ENCODE measurements around the gene AKT1S1. TPM values are rescaled to one million over a fixed set of nuclear protein-coding genes. Genes with fewer than 3 reads are reported as not detected.

AKT1S1 gene
- total and polyA plus RNA-seq, 2 donors = 4.4 to 27.9 TPM

DNA sequence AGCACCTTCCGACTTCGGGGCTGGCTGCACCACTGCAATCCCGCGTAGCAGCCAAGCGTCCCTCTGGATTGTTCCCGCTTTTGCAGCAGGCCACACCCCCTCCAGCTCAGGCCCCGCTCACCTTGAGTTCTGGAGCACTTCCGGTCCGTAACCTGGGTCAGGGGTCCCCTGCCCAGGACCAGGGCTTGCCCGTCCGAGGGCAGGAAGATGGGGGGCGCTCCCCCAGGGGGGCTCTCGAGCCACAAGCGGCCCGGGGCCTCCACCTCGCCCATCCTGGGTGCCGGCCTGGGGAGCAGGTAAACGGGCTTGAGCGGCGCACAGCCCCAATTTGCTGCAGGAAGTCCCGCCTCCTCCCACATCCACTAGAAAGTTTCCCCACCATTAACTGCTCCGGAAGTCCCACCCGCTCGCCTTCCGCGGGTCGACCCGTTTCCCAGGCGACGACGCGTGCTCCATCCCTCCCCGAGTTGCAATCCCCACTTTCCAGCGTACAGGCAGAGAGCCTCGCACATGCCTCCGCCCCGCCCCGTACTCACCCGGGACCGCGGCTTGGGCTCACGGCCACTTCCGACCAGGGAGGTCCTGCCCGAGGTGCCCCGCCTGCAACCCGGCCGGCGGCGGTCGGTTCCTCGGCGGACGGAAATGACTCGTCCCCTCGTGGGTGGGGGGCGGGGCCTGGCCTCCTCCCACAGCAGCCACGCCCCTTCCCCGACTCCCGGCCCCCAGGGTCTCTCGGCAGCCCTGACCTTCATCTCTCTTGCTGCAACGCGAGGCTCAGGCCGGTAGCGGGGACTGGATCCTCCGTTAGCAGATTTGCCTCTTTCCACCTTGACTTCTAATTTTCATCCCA is 10.0 kb downstream of the AKT1S1 start, which contains the start of gene PNKP:
Gene PNKP, minus strand, starts transcription at position 644 of the 850 bp plus-strand sequence. Its CDS starts 372 bp downstream, at position 272.
- Histone ChIP-seq H3K9me3 (ENCODE audit: control insufficient read depth in 2 of 2, insufficient read depth in 1 of 2, low read length in 1 of 2) (peaks cover 0 to 4% of the 10 kb centered on the region in 2 donors), H3K4me1 (ENCODE audit: control insufficient read depth in 2 of 2, insufficient read depth in 2 of 2, low read length in 2 of 2) (peaks cover 31 to 55% of the 10 kb centered on the region in 2 donors), H3K4me3 (ENCODE audit: low read length in 2 of 2) (peak within 1 kb of the TSS; percentile 79 to 96), H3K27me3 (ENCODE audit: control insufficient read depth in 2 of 2, insufficient read depth in 1 of 2, low read length in 1 of 2) (no peaks in the 10 kb centered on the region), H3K36me3 (ENCODE audit: control insufficient read depth in 2 of 2, insufficient read depth in 2 of 2, low read length in 1 of 2) (peaks cover 33 to 35% of the 10 kb centered on the region in 2 donors), H3K27ac (ENCODE audit: low read depth in 1 of 2, low read length in 1 of 2) (peak within 1 kb of the TSS; percentile 93 to 97)
- peak; percentile 83 to 96 (median 87) for DNase-seq (ENCODE audit: low read depth in 6 of 9, low spot score in 9 of 9)
- WGBS = under 1% methylated on average over 65 of the region's 65 CpGs

DNA sequence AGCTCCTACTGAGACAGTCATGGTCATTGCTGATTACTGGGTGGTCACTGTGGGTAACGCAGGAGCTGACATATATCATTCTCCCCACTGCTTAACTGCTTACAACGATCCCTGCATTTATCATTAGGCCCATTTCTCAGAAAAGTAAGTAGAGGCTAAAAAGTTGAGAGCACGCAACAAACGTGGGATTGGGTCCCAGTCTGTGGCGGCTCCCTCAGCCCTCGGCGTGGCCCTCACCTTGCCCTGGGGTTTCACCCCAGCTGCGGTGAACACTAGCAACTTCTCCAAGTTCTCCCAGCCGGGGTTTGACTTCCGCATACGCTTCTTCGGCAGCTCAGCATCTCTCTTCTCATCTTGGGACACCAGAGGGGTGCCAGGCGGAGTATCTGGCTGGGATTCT is 12.3 kb downstream of the AKT1S1 start:
- H3K27me3 ChIP-seq (ENCODE audit: control insufficient read depth in 2 of 2, insufficient read depth in 1 of 2, low read length in 1 of 2) = no peaks in the 10 kb centered on the region
- peaks cover 24 to 40% of the 10 kb centered on the region in 2 donors for H3K4me1 ChIP-seq (ENCODE audit: control insufficient read depth in 2 of 2, insufficient read depth in 2 of 2, low read length in 2 of 2)
- H3K27ac ChIP-seq (ENCODE audit: low read depth in 1 of 2, low read length in 1 of 2) = no peak overlapping the region
- peaks cover 48 to 53% of the 10 kb centered on the region in 2 donors for H3K36me3 ChIP-seq (ENCODE audit: control insufficient read depth in 2 of 2, insufficient read depth in 2 of 2, low read length in 1 of 2)
- 98% methylated on average over 13 of the region's 13 CpGs for WGBS
- peaks cover 0 to 4% of the 10 kb centered on the region in 2 donors for H3K9me3 ChIP-seq (ENCODE audit: control insufficient read depth in 2 of 2, insufficient read depth in 1 of 2, low read length in 1 of 2)
- no peak for DNase-seq (ENCODE audit: low read depth in 6 of 9, low spot score in 9 of 9)
- H3K4me3 ChIP-seq (ENCODE audit: low read length in 2 of 2) = no peak overlapping the region

- peaks cover 20 to 36% of the 10 kb centered on the region in 2 donors for H3K4me1 ChIP-seq (ENCODE audit: control insufficient read depth in 2 of 2, insufficient read depth in 2 of 2, low read length in 2 of 2)
- no peak for DNase-seq (ENCODE audit: low read depth in 6 of 9, low spot score in 9 of 9)
- H3K36me3 ChIP-seq (ENCODE audit: control insufficient read depth in 2 of 2, insufficient read depth in 2 of 2, low read length in 1 of 2) = peaks cover 54 to 62% of the 10 kb centered on the region in 2 donors
- no peaks in the 10 kb centered on the region for H3K27me3 ChIP-seq (ENCODE audit: control insufficient read depth in 2 of 2, insufficient read depth in 1 of 2, low read length in 1 of 2)
- 99% methylated on average over 17 of the region's 17 CpGs for WGBS
- peaks cover 0 to 4% of the 10 kb centered on the region in 2 donors for H3K9me3 ChIP-seq (ENCODE audit: control insufficient read depth in 2 of 2, insufficient read depth in 1 of 2, low read length in 1 of 2)
- H3K27ac ChIP-seq (ENCODE audit: low read depth in 1 of 2, low read length in 1 of 2) = no peak overlapping the region
- H3K4me3 ChIP-seq (ENCODE audit: low read length in 2 of 2) = no peak overlapping the region
These were observed 13.2 kb downstream of the AKT1S1 start for GRCh38 chr19:49863935-49864320.

DNA sequence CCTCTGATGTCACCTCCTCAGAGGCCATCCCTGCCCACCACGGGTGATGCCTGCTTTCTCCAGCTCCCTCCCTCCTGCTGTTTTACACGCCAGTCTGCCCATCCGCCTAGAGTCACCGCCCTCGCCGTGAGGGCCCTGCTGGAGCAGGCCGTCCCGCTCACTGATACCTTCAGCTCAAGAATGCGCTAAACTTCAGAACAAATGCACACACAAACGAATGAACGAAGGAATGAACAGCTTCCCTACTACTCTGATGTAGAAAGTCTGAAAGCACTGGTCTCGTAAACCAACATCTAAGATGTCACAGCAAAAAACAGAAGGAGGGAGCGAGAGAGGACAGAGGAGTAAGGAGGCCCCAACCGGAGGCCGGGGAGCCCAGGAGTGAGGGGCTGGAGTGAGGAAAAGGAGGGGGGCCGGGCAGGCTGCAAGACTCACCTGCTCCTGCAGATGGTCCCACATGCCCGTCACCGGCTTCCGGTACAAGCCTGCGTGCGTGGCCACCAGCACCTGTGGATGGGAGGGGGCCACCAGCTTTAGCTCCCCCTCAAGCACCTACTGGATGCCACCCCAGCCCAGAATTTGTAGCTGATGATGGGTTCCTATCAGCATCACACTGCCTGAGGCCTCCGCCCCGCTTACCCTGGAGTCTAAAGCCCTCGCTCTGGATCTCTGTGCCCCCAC is 13.8 kb downstream of the AKT1S1 start:
- DNase-seq (ENCODE audit: low read depth in 6 of 9, low spot score in 9 of 9) = no peak
- Histone ChIP-seq H3K4me3 (ENCODE audit: low read length in 2 of 2) (no peak overlapping the region), H3K4me1 (ENCODE audit: control insufficient read depth in 2 of 2, insufficient read depth in 2 of 2, low read length in 2 of 2) (peaks cover 16 to 32% of the 10 kb centered on the region in 2 donors)

GRCh38 chr19:49862391-49863253 is 14.5 kb downstream of the AKT1S1 start:
- 94% methylated on average over 49 of the region's 49 CpGs for WGBS
- Histone ChIP-seq H3K27ac (ENCODE audit: low read depth in 1 of 2, low read length in 1 of 2) (no peak overlapping the region), H3K27me3 (ENCODE audit: control insufficient read depth in 2 of 2, insufficient read depth in 1 of 2, low read length in 1 of 2) (no peaks in the 10 kb centered on the region), H3K36me3 (ENCODE audit: control insufficient read depth in 2 of 2, insufficient read depth in 2 of 2, low read length in 1 of 2) (peaks cover 66 to 75% of the 10 kb centered on the region in 2 donors), H3K9me3 (ENCODE audit: control insufficient read depth in 2 of 2, insufficient read depth in 1 of 2, low read length in 1 of 2) (no peaks in the 10 kb centered on the region), H3K4me1 (ENCODE audit: control insufficient read depth in 2 of 2, insufficient read depth in 2 of 2, low read length in 2 of 2) (peaks cover 16 to 32% of the 10 kb centered on the region in 2 donors), H3K4me3 (ENCODE audit: low read length in 2 of 2) (no peak overlapping the region)
- no peak for DNase-seq (ENCODE audit: low read depth in 6 of 9, low spot score in 9 of 9)

More for the DNA sequence above, 13.8 kb downstream of the AKT1S1 start:
- H3K9me3 ChIP-seq (ENCODE audit: control insufficient read depth in 2 of 2, insufficient read depth in 1 of 2, low read length in 1 of 2) = peaks cover 0 to 4% of the 10 kb centered on the region in 2 donors
- peaks cover 60 to 68% of the 10 kb centered on the region in 2 donors for H3K36me3 ChIP-seq (ENCODE audit: control insufficient read depth in 2 of 2, insufficient read depth in 2 of 2, low read length in 1 of 2)
- no peaks in the 10 kb centered on the region for H3K27me3 ChIP-seq (ENCODE audit: control insufficient read depth in 2 of 2, insufficient read depth in 1 of 2, low read length in 1 of 2)
- no peak overlapping the region for H3K27ac ChIP-seq (ENCODE audit: low read depth in 1 of 2, low read length in 1 of 2)
- WGBS = 97% methylated on average over 24 of the region's 24 CpGs

- DNase-seq (ENCODE audit: low read depth in 6 of 9, low spot score in 9 of 9) = no peak
- H3K36me3 ChIP-seq (ENCODE audit: control insufficient read depth in 2 of 2, insufficient read depth in 2 of 2, low read length in 1 of 2) = peaks cover 75 to 84% of the 10 kb centered on the region in 2 donors
- no peaks in the 10 kb centered on the region for H3K9me3 ChIP-seq (ENCODE audit: control insufficient read depth in 2 of 2, insufficient read depth in 1 of 2, low read length in 1 of 2)
- no peak overlapping the region for H3K4me3 ChIP-seq (ENCODE audit: low read length in 2 of 2)
- peaks cover 16 to 32% of the 10 kb centered on the region in 2 donors for H3K4me1 ChIP-seq (ENCODE audit: control insufficient read depth in 2 of 2, insufficient read depth in 2 of 2, low read length in 2 of 2)
- H3K27ac ChIP-seq (ENCODE audit: low read depth in 1 of 2, low read length in 1 of 2) = no peak overlapping the region
- WGBS = 94% methylated on average over 60 of the region's 60 CpGs
- H3K27me3 ChIP-seq (ENCODE audit: control insufficient read depth in 2 of 2, insufficient read depth in 1 of 2, low read length in 1 of 2) = no peaks in the 10 kb centered on the region
These were observed 15.4 kb downstream of the AKT1S1 start for GRCh38 chr19:49861541-49862378.

- WGBS = 90% methylated on average over 13 of the region's 13 CpGs
- Histone ChIP-seq H3K27ac (ENCODE audit: low read depth in 1 of 2, low read length in 1 of 2) (no peak overlapping the region), H3K36me3 (ENCODE audit: control insufficient read depth in 2 of 2, insufficient read depth in 2 of 2, low read length in 1 of 2) (peaks cover 80 to 90% of the 10 kb centered on the region in 2 donors), H3K9me3 (ENCODE audit: control insufficient read depth in 2 of 2, insufficient read depth in 1 of 2, low read length in 1 of 2) (no peaks in the 10 kb centered on the region), H3K27me3 (ENCODE audit: control insufficient read depth in 2 of 2, insufficient read depth in 1 of 2, low read length in 1 of 2) (no peaks in the 10 kb centered on the region), H3K4me3 (ENCODE audit: low read length in 2 of 2) (no peak overlapping the region), H3K4me1 (ENCODE audit: control insufficient read depth in 2 of 2, insufficient read depth in 2 of 2, low read length in 2 of 2) (peaks cover 9 to 25% of the 10 kb centered on the region in 2 donors)
- no peak for DNase-seq (ENCODE audit: low read depth in 6 of 9, low spot score in 9 of 9)
These were observed 16.0 kb downstream of the AKT1S1 start for GRCh38 chr19:49861107-49861506.

Data from thymus (tissue), 11 donors.